ENCODE data around the gene CENPVL2.
"Not testable (repeated sequence)": the region's sequence is repeated elsewhere in the genome, so short reads cannot be mapped to it uniquely, and the experiment has no call there.

The CENPVL2 gene

GRCh38 chrX:51682720-51683062 lies at the start of gene CENPVL2:
TSS of gene CENPVL2 (minus strand) at chrX:51682831. CDS start at chrX:51682831, 0 bp downstream.
- not testable (repeated sequence) for DNase-seq

DNA sequence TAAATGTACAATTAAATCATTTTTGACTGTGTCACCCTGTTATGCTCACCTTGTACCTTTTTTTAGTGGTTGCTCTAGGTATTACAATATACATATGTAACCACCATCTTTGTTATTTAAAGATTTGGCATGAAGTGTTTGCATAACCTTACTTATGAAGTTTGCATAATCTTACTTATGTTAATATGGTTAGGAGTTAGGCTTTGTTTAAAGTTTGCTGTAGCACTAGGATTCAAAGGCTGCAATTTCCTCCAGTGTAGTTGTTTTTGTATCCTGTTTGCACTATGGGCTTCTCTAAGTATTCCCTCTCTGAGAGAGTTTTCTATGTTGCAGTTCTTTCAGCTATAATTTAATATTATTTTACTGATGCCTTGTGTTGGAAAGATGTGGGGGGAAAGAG lies 45.6 kb upstream of the CENPVL2 start:
- no peak for DNase-seq

- not testable (repeated sequence) for DNase-seq
These were observed 30.5 kb upstream of the CENPVL2 start for GRCh38 chrX:51712943-51713647.

DNA sequence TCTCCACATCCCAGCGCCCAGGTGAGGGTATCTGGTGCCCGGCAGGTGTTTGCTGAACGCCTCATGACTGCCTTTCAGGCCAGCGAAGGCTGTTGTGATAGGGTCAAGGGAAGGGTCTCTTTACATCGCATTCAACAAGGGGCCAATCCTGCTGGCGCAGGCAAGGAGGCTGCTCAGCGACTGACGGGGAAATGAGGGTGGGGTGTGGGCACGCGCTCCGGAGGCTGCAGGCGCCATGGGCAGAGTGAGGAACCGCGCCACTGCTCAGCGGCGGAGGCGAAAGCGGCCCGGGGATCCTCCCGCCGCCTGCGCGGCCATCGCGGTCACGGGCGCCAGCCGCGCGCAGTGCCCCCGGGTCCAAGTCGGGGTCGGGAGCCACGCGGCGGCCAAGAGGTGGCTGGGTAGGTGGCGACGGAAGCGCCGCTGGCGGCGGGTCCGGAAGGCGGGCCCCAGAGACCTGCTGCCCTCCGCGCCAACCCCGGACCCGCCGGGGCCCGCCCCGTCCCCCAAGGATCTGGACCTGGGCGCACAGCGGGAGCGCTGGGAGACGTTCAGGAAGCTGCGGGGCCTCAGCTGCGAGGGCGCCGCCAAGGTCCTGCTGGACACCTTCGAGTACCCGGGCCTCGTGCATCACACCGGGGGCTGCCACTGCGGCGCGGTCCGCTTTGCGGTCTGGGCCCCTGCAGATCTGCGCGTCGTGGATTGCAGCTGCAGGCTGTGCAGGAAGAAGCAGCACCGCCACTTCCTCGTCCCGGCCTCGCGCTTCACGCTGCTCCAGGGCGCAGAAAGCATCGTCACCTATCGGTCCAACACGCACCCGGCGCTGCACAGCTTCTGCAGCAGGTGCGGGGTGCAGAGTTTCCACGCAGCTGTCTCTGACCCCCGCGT lies 27.9 kb upstream of the CENPVL2 start, which contains the start of gene CENPVL1:
TSS of gene CENPVL1 (plus strand) at position 236 of the 888 bp plus-strand sequence. CDS start at position 236, 0 bp downstream.
- not testable (repeated sequence) for DNase-seq

DNA sequence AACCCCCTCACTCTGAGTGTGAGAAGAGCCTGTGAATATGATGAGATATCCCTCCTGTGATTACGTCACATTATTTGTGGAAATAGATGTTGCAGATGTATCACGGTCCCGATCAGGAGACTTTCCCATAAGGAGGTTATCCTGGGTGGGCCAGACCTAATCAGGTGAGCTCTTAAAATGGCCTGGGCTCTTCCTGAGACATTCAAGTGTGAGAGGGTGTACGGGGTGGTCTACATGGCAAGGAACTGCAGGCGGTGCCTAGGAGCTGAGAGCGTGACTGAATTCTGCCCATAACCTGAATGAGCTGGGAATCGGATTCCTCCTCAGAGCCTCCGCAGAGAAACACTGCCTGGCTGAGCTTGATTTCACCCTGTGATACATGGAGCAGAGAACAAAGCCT lies 14.8 kb upstream of the CENPVL2 start:
- no peak for DNase-seq

GRCh38 chrX:51694254-51694653 lies 11.6 kb upstream of the CENPVL2 start:
- no peak for DNase-seq

DNA sequence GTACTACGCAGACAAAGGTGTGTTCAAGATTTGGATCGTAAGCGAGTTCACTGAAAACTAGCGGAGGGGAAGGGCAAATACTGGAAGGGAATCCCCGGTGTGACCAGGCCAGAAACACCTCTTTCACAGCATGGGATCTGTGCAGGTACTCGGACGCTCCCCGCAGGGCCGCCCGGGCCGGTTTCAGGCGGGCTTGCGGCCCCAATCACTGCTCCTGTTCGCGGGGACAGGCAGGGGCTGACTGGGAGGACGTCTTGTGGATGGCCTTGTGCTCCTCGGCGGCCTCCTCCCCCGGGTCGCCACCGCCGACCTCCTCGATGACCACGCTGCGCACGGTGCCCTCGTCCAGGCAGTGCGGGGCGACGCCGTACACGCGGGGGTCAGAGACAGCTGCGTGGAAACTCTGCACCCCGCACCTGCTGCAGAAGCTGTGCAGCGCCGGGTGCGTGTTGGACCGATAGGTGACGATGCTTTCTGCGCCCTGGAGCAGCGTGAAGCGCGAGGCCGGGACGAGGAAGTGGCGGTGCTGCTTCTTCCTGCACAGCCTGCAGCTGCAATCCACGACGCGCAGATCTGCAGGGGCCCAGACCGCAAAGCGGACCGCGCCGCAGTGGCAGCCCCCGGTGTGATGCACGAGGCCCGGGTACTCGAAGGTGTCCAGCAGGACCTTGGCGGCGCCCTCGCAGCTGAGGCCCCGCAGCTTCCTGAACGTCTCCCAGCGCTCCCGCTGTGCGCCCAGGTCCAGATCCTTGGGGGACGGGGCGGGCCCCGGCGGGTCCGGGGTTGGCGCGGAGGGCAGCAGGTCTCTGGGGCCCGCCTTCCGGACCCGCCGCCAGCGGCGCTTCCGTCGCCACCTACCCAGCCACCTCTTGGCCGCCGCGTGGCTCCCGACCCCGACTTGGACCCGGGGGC lies 567 bp downstream of the CENPVL2 start:
- not testable (repeated sequence) for DNase-seq

GRCh38 chrX:51679689-51680433 lies 2.8 kb downstream of the CENPVL2 start:
- not testable (repeated sequence) for DNase-seq

GRCh38 chrX:51665981-51666380 lies 16.6 kb downstream of the CENPVL2 start:
- DNase-seq, result no peak

DNA sequence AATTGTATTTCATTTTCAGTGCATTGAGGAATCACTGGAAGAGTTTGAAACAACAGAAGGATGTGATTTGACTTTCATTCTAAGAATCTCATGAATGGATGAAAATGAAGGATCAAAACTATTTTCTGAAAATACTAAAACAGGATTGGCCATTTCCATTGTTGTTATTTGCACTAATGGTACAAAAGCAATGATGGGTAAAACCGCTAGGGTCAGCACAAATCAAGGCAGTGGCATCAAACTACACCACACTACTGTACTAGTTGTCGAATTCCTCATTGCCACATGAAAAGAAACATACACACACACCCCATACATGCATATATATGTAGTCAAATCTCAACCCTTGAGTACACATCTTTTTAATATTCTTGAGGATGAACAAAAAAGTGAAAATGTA lies 39.3 kb downstream of the CENPVL2 start:
- no peak for DNase-seq

- no peak for DNase-seq
These were observed 41.1 kb downstream of the CENPVL2 start for GRCh38 chrX:51641421-51642021.

- DNase-seq, result not testable (repeated sequence)
These were observed 46.1 kb downstream of the CENPVL2 start for GRCh38 chrX:51636511-51636910.

Data from activated T-cell treated with anti-CD3 and anti-CD28 coated beads, Interleukin-2, amount 50 U/mL, for 1 hour (primary cell).